GM18873 (cell line): Measurements from ENCODE around the gene CNBD2.
"Not testable (repeated sequence)": the region's sequence is repeated elsewhere in the genome, so short reads cannot be mapped to it uniquely, and the experiment has no call there.

ENCODE experiments used
- ATAC-seq: cut with Tn5 transposase; IDR thresholded peaks from one replicate; pipeline ENCODE4 v1.9.1; 2021; ENCODE audit warnings: mild to moderate bottlenecking, moderate library complexity, moderate number of reproducible peaks; ENCODE audit not compliant: unreplicated experiment, low FRiP score

The CNBD2 gene

DNA sequence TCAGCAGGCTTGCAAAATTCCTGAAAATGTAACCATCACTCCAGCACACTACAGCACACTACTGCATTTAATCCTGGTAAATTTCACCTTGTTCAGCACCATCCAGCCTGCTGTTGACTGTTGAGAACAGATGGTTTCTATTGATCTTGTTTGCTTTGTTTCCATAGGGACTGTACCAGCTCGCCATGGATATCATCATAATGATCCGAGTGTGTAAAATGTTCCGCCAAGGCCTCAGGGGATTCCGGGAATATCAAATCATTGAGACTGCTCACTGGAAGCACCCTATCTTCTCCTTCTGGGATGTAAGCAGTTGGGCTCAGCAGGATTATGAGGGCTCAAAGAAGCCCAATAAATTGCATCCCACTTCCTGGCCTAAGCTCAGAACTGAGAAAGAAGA, 4.1 kb downstream of the CNBD2 start:
- ATAC-seq, result no peak

DNA sequence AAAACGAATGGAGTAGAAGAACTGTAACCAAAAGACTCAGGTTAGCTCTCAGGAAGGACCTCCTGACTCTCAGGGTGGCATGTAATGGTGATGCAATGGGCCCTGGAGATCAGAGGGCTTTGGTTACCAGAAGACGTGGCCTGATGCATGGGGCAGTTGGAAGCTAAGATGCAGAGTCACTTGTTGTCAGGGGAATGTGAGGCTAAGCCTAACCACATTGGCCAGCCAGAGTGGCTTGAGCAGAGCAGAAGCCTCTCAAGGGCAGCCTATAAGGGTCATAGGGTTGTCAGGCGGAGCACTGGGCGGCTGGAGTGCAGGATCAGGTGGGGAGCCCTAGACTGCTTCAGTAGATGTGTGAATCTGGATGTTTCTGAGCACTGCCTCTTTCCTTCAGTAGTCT, 5.9 kb downstream of the CNBD2 start:
- ATAC-seq, result no peak

DNA sequence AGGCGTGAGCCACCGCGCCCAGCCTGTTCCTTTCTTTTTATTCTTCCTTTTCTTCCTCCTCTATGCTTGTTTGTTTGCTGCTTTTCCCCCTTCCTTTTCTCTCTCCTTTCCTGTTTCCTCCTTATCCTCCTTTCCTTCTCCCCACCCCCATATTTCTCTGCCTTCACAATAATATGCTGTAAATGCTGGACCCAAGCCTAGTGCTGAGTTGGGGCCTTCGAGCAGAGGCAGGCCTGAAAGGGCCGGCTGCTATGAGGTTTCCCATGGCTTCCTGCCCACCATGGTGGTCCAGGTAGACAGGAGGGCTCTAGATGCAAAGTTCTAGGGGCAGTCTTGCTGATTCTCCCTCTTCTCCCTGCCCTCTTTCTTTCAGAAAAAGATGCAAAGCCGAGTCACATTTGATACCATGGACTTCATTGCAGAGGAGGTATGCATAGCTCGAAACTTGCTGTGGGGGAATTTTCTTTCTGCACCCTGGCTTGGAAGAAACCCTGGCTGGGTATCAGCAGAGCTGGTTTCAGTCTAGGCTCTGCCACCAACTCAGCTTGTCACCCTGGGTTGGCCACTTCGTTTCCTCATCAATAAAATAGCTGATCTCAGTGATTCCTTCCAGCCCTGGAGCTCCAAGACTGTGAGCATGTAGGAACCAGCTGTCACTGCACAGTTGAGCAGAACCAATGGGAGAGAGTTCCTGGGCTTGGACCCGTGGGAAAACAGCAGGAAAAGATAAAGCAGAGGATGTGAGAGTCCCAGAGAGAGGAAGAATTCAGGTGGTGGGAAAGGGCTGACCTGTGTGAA, 7.4 kb downstream of the CNBD2 start:
- no peak for ATAC-seq

DNA sequence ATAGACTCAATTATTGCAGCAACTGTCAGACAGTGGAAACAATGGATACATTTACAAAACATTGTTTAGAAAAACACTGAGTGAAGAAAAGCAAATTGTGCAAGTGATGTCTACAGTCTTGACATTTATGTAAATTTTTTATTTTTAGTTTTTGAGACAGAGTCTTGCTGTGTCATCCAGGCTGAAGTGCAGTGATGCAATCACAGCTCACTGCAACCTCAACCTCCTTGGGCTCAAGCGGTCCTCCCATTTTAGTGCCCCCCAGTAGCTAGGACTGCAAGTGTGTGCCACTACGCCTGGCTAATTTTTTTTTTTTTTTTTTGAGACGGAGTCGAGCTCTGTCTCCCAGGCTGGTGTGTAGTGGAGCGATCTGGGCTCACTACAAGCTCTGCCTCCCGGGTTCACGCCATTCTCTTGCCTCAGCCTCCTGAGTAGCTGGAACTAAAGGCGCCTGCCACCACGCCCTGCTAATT, 9.7 kb downstream of the CNBD2 start:
- no peak for ATAC-seq

DNA sequence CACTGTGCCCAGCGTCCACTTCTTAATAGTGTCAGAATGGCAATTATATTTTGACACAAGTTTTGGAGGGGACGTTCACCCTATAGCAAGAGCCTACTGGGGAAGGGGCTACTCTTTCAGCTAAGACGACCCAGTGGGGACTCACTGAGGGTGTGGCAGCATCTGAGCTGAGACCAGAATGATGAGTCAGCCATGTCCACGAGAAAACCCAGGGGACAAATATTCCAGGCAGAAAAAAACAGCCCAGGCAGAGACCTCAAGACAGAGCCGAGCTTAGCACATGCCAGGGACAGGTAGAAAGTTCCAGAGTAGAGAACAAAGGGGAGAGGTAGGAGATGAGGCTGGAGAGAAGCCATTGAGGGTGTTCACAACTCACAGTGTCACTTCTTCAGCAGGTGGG, 11.2 kb downstream of the CNBD2 start:
- no peak for ATAC-seq

DNA sequence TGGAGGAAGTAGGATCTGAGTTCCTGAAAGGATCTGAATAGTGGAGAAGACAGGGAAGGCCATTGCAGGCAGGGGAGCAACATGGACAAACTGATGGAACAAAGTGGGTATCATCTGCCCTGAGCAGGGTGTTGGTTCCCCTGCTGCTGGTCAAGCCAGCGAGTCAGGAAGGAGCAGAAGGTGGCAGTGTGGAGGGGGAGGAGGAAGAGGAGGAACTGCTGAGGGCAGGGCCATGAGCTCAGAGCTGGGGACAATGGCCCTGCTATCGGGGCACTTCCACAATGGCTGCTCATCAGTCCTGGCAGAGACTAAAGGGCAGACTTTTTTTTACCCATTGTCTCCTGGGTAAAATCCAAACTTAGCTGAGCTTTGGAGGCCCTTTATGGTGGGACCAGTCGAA, 13.6 kb downstream of the CNBD2 start:
- no peak for ATAC-seq

DNA sequence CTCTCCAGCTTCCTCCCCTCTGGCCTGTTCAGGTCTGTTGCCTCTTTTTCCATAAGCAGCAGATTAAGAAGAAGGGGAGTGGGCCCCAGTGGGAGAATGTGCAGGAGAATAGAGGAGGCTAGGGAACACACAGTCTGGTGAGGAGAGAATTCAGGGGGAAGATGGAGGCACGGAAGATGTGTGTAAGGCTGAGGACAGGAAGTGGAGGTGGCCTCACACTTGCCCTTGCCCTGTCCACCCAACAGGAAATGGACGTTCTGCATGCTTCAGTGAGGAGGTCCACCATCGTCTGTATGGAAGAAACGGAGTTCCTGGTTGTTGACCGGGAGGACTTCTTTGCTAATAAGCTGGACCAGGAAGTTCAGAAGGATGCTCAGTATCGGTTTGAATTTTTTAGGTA, 16.0 kb downstream of the CNBD2 start:
- ATAC-seq, result no peak

DNA sequence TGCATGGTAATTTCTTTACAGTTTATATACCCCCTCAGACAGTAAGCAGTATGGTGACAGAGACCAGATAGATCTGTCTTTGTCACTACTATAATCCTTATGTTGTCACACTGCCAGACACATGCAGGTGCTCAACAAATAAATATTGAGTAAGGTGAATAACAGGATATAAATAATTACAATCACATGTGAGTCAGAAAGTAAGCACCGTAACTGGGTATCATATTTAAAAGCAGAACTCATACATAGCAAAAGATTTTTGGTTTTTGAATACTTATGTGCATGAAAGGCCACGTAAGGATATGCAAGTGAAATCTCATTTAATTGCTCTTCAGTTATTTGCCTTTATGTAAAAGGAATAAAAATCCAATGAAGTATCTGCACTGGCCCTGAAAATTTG, 17.4 kb downstream of the CNBD2 start:
- no peak for ATAC-seq

DNA sequence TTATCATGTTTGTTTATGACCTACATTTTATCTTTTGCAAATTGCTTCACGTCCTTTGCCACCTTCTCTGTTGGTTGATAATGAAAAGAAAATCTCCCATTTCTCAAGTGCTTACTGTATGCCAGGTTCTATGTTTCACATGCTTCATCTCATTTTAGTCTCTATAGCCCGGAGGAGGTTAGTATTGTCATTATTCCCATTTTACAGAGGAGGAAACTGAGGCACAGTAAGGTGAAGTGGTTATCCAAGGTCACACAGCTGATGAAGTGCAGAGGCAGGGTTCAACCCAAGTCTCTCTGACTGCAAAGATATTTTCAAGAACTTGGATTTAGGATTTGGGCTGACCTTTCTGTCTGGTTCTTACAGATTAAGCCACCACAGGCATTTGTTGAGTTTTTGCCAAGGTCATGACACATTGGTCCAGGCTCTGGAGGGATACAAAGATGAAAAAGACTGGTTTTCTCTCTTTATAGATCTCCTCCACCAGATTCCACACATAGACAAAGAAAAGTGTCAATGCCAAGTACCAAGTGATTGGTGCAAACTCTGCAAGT, 20.6 kb downstream of the CNBD2 start:
- ATAC-seq, result no peak

DNA sequence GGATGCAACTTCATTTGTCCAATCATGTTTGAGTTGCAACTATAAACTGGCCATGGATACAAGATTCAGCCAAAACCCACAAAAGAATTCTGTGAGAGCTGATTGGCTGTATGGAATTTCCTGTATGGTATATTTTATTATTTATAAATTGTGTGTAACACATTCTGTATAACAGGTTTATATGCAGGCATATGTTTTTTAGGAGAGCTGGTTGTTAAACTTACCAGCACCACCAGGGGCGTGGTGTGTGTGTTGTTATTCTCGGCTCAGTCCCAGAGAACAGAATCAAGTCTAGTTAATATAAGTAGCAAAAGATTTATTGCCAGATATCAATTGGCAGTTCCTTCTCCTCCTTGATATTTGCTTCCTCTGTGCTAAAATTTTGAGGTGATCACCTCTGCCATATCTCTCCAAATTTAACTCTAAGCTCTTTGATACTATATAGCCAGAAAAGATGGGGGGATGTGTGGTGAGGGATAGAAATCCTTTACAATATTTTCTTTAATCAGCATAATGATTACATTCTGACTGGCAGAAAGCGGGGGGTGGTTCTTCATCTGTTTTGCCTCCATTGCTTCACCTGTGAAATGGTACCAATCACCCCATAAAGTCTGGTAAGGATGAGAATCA, 22.9 kb downstream of the CNBD2 start:
- ATAC-seq, result no peak

DNA sequence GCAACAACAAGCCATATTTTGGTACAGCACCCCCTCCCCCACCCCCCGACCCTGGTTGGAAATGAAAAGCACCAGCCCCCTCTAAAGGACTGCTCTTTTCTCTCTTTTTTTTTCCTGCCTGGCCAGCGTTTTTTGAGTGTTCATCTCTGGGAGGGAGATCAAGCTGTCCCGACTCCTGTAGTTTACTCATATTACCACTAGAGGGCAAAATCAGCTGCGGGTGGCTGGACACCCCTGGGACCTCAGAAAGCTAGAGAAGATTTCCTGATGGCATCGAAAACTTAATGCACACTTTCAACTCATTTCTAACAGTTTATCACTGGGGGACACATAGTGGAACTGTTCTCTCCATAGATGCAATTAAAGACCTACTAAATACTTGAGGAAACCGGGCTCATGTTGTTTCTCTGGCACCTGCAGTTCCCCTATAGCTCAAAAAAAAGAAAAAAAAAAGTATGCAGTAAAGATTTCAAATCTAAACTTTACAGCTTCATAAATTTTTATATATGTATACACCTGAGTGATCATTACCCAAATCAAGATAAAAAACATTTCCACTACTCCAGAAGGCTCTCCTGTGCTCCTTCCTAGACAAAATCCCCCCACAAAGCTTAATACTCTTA, 24.4 kb downstream of the CNBD2 start:
- no peak for ATAC-seq

DNA sequence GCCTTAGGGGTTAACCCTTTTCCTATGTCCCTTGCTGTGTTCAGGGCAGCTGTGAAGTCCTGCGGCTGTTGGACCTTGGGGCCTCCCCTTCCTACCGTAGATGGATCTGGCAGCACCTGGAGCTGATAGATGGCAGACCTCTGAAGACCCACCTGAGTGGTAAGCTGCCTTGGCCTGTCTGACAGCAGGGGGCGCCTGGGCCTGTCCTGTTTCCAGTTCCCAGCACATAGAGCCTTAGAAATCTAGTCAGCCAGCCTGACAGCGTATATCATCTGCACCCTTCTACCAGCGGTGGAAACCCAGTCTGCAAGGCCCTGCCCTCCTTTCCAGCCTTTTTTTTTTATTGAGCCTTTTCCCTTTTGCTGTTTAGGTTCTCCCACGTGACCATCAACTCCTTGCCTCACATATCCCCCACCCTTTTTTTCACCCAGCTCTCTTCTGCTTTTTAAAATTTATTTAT, 26.6 kb downstream of the CNBD2 start:
- no peak for ATAC-seq

DNA sequence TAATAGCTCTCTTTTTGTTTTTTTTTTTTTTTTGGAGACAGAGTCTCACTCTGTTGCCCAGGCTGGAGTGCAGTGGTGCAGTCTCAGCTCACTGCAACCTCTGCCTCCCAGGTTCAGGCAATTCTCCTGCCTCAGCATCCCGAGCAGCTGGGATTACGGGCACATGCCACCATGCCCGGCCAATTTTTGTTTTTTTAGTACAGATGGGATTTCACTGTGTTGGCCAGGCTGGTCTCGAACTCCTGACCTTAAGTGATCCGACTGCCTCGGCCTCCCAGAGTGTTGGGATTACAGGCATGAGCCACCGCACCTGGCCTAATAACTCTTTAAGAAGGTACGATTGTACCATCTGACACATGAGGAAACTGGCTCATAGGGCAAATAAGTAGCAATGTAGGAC, 28.1 kb downstream of the CNBD2 start:
- not testable (repeated sequence) for ATAC-seq

DNA sequence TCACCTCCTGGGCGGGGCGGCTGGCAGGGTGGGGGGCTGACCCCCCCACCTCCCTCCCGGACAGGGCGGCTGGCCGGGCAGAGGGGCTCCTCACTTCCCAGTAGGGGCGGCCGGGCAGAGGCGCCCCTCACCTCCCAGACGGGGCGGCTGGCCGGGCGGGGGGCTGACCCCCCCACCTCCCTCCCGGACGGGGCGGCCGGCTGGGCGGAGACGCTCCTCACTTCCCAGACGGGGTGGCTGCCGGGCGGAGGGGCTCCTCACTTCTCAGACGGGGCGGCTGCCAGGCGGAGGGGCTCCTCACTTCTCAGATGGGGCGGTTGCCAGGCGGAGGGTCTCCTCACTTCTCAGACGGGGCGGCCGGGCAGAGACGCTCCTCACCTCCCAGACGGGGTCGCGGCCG, 32.9 kb downstream of the CNBD2 start:
- ATAC-seq, result not testable (repeated sequence)

DNA sequence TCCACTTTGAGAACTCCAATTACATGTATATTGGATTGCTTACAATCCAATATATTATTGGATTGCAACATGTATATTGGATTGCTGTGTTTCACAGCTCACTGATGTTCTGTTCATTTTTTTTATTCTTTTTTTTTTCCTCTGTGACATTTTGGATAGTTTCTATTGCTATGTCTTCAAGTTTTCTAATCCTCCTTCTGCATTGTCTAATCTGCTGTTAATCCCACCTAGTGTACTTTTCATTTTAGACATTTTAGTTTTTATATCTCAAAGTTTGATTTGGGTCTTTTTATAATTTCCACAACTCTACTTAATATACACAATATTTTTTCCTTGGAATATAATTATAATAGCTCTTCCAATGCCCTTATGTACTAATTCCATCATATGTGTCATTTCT, 34.5 kb downstream of the CNBD2 start:
- no peak for ATAC-seq

DNA sequence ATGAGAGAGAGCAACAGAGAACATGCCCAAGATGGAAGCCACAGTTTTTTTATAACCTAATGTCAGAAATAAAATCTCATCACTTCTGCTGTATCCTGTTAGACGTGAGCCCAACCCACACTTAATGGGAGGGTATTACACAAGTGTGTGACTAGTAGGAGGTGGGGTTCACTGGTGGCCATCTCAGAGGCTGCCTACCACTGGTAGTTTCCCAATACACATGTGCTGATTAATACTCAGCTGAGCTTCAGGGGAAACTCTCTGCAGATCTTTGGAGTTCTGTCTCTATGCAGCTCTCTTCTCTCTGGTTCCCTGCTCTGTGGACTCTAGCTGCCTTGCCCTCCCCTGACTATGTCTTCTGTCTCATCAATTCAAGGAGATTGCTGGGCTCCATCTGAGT, 35.7 kb downstream of the CNBD2 start:
- no peak for ATAC-seq

DNA sequence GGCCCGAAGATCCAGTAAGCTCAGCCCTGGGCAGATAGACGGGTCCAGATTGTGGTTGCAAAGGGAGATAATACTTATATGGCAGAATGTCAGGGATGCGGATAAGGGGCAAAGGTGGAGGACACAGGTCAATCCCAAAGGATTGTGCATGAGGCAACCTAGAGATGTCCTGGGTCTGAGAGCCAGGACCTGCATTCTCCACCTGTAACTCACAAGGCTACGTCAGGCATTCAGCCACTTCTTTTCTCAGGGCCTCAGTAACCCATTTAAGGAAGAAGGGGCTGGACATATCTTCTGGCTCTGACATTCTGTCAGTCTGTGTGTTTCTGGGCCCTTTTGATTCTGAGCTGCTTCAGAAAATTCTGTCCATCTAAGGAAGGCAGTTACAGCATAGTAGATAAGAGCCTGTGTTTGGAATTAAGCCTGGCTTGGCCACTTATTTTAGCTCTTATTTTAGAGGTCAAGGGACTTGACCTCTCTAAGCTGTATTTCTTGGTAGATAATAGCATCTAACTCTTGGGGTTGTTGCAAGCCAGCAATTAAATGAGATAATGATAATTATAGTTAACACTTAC, 40.2 kb downstream of the CNBD2 start:
- ATAC-seq, result no peak

DNA sequence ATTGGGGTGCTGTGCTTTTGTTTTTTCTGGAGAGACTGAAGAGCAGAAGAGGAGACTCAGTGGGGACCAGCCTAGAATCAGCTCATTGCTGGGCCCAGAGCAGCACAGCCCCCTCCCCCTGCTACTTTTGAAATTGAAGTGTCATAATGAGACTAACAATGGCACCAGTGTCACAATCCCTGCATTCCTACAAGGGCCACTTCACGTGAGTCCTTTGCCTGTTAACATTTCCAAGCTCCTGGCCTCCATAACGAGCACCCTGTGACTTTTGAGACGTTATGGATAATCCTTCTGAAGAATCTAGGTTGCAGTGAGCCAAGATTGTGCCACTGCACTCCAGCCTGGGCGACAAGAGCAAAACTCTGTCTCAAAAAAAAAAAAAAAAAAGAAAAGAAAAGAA, 41.7 kb downstream of the CNBD2 start:
- no peak for ATAC-seq

DNA sequence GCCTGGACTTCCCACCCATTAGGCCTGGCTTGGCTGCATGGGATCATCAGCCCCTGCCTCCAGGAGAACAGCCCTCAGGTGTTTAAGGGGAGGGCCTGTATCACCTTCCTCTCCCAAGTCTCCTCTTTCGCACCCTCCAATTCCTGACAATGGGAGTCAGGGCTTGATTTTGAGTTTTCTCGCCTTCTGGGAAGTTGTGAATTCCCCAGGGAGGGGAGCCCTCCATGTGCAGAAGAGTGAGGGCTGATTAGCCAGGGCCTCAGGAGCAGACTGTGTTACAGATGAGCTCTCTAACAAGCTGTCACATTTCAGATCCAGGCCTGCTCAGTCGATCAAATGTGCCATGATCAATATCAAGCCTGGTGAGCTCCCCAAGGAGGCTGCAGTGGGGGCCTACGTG, 42.4 kb downstream of the CNBD2 start:
- ATAC-seq, result no peak

DNA sequence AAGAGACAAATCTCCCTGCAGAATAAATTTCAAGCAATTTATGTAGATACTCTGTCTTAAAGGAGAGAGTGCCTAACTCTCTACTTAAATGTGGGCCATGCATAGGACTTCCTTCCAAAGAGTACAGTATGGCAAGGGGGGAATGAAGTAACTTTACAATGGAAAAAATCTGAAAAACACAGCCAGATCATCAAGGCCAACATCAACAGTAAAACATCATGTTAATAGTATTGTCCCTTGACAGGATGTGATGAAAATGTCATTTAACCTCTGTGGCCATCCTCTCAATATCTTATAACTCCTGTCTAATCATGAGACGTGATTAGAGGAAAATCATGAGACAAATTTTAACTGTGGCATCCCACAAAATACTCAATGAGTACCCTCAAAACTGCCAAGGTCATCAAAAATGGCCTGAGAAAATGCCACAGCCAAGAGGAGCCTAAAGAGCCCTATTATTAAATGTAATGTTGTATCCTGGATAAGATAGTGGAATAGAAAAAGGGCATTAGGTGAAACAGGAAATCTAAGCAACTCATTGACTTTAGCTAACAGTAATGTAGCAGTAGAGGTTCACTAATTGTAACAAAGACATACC, 47.5 kb downstream of the CNBD2 start:
- no peak for ATAC-seq
